HT1080 (cell line): Measurements from ENCODE around the gene PRDM16. TPM values are rescaled to one million over a fixed set of nuclear protein-coding genes. Genes with fewer than 3 reads are reported as not detected.

ENCODE experiments used
- DNase-seq: peaks from one replicate; pipeline ENCODE4 v3.0.0-alpha.2; 2015; ENCODE audit warnings: low read depth
- total RNA-seq: library from RNA; depleted of rRNA; stranded (reverse); fragments of >200 nt; shearing (Covaris generic); gene quantifications from 2 replicates; pipeline ENCODE4 v1.2.3, GENCODE V29; 2014

The PRDM16 gene
- total RNA-seq, 1 experiment from 2014 or later: not detected

- DNase-seq: no peak
Observed at GRCh38 chr1:3351449-3352298, 282.7 kb downstream of the PRDM16 start.

- DNase-seq: no peak
Observed at GRCh38 chr1:3352299-3352951, 283.4 kb downstream of the PRDM16 start.

- DNase-seq: no peak
Observed at GRCh38 chr1:3352952-3353331, 283.9 kb downstream of the PRDM16 start.

GRCh38 chr1:3353876-3354275, 284.9 kb downstream of the PRDM16 start:
- DNase-seq: no peak

GRCh38 chr1:3355089-3355488, 286.1 kb downstream of the PRDM16 start:
- no peak for DNase-seq

GRCh38 chr1:3355894-3356826, 287.2 kb downstream of the PRDM16 start:
- no peak for DNase-seq

- no peak for DNase-seq
Observed at GRCh38 chr1:3356827-3357460, 287.9 kb downstream of the PRDM16 start.

GRCh38 chr1:3357526-3358297, 288.7 kb downstream of the PRDM16 start:
- no peak for DNase-seq

- DNase-seq: no peak
Observed at GRCh38 chr1:3359351-3359750, 290.3 kb downstream of the PRDM16 start.

- DNase-seq: no peak
Observed at GRCh38 chr1:3359756-3360440, 290.9 kb downstream of the PRDM16 start.

GRCh38 chr1:3360646-3361257, 291.7 kb downstream of the PRDM16 start:
- DNase-seq: no peak

- no peak for DNase-seq
Observed at GRCh38 chr1:3363023-3363422, 294.0 kb downstream of the PRDM16 start.

- no peak for DNase-seq
Observed at GRCh38 chr1:3363756-3364155, 294.8 kb downstream of the PRDM16 start.

GRCh38 chr1:3364551-3364950, 295.5 kb downstream of the PRDM16 start:
- no peak for DNase-seq

GRCh38 chr1:3364983-3365382, 296.0 kb downstream of the PRDM16 start:
- no peak for DNase-seq

GRCh38 chr1:3365523-3366125, 296.6 kb downstream of the PRDM16 start:
- no peak for DNase-seq

GRCh38 chr1:3366126-3367051, 297.4 kb downstream of the PRDM16 start:
- DNase-seq: no peak

- no peak for DNase-seq
Observed at GRCh38 chr1:3367376-3367775, 298.4 kb downstream of the PRDM16 start.
